Measurements from ENCODE around the gene VWCE.
"Not testable (repeated sequence)": the region's sequence is repeated elsewhere in the genome, so short reads cannot be mapped to it uniquely, and the experiment has no call there.

VWCE gene

GRCh38 chr11:61280883-61281580, 14.1 kb downstream of the VWCE start:
- no peak for FAIRE-seq

- no peak for FAIRE-seq
Observed at GRCh38 chr11:61279934-61280659, 15.0 kb downstream of the VWCE start.

- no peak for FAIRE-seq
Observed at GRCh38 chr11:61278001-61278470, 17.1 kb downstream of the VWCE start.

GRCh38 chr11:61277186-61278000, 17.7 kb downstream of the VWCE start:
- no peak for FAIRE-seq

GRCh38 chr11:61275191-61275590, 19.9 kb downstream of the VWCE start:
- no peak for FAIRE-seq

- FAIRE-seq, result no peak
Observed at GRCh38 chr11:61274084-61274483, 21.0 kb downstream of the VWCE start.

GRCh38 chr11:61273178-61274078, 21.7 kb downstream of the VWCE start:
- no peak for FAIRE-seq

GRCh38 chr11:61272731-61273130, 22.4 kb downstream of the VWCE start:
- no peak for FAIRE-seq

GRCh38 chr11:61270354-61271076, 24.6 kb downstream of the VWCE start:
- no peak for FAIRE-seq

GRCh38 chr11:61268588-61269250, 26.4 kb downstream of the VWCE start:
- FAIRE-seq, result no peak

- FAIRE-seq, result no peak
Observed at GRCh38 chr11:61267437-61267841, 27.7 kb downstream of the VWCE start.

GRCh38 chr11:61266602-61267001, 28.5 kb downstream of the VWCE start:
- no peak for FAIRE-seq

GRCh38 chr11:61265357-61265756, 29.8 kb downstream of the VWCE start:
- FAIRE-seq, result no peak

- no peak for FAIRE-seq
Observed at GRCh38 chr11:61264795-61265194, 30.3 kb downstream of the VWCE start.

- no peak for FAIRE-seq
Observed at GRCh38 chr11:61264371-61264770, 30.7 kb downstream of the VWCE start.

- no peak for FAIRE-seq
Observed at GRCh38 chr11:61259363-61259762, 35.8 kb downstream of the VWCE start.

GRCh38 chr11:61258546-61258945, 36.6 kb downstream of the VWCE start:
- no peak for FAIRE-seq

GRCh38 chr11:61256710-61257482, 38.2 kb downstream of the VWCE start:
- no peak for FAIRE-seq

- no peak for FAIRE-seq
Observed at GRCh38 chr11:61254403-61255025, 40.6 kb downstream of the VWCE start.

- not testable (repeated sequence) for FAIRE-seq
Observed at GRCh38 chr11:61252332-61252731, 42.8 kb downstream of the VWCE start.
